IPS-NIHi7 (cell line): ENCODE data around the gene POMT2.
"Not testable (repeated sequence)": the region's sequence is repeated elsewhere in the genome, so short reads cannot be mapped to it uniquely, and the experiment has no call there.

ENCODE experiments used
- DNase-seq: peaks from one replicate; pipeline ENCODE4 v3.0.0; 2012; ENCODE audit warnings: mixed read lengths; ENCODE audit errors: extremely low spot score

POMT2 gene

GRCh38 chr14:77296906-77297305 lies 23.8 kb downstream of the POMT2 start:
- DNase-seq, result no peak

GRCh38 chr14:77296155-77296554 lies 24.5 kb downstream of the POMT2 start:
- no peak for DNase-seq

- peak; percentile 39 for DNase-seq
These were observed 30.0 kb downstream of the POMT2 start for GRCh38 chr14:77290705-77291104.

GRCh38 chr14:77286576-77286975 lies 34.1 kb downstream of the POMT2 start:
- DNase-seq, result no peak

- DNase-seq, result no peak
These were observed 36.2 kb downstream of the POMT2 start for GRCh38 chr14:77284466-77284865.

- DNase-seq, result no peak
These were observed 36.6 kb downstream of the POMT2 start for GRCh38 chr14:77284066-77284465.

- no peak for DNase-seq
These were observed 38.8 kb downstream of the POMT2 start for GRCh38 chr14:77281852-77282410.

- DNase-seq, result not testable (repeated sequence)
These were observed 39.8 kb downstream of the POMT2 start for GRCh38 chr14:77280921-77281320.

- no peak for DNase-seq
These were observed 41.0 kb downstream of the POMT2 start for GRCh38 chr14:77279719-77280118.

GRCh38 chr14:77278461-77279230 lies 42.0 kb downstream of the POMT2 start:
- peak; percentile 51 for DNase-seq

GRCh38 chr14:77276959-77277358 lies 43.7 kb downstream of the POMT2 start:
- DNase-seq, result no peak

GRCh38 chr14:77276295-77276935 lies 44.3 kb downstream of the POMT2 start:
- no peak for DNase-seq

- peak; percentile 61 for DNase-seq
These were observed 45.1 kb downstream of the POMT2 start for GRCh38 chr14:77275601-77276017.

- DNase-seq, result no peak
These were observed 45.6 kb downstream of the POMT2 start for GRCh38 chr14:77275041-77275580.

- DNase-seq, result no peak
These were observed 46.9 kb downstream of the POMT2 start for GRCh38 chr14:77273796-77274195.

- DNase-seq, result no peak
These were observed 48.4 kb downstream of the POMT2 start for GRCh38 chr14:77272261-77272660.

GRCh38 chr14:77271113-77271710 lies 49.5 kb downstream of the POMT2 start, which contains the start of gene NGB:
Gene NGB, minus strand, starts transcription at chr14:77271206. Its CDS starts 269 bp downstream, at chr14:77270937.
- peak; percentile 45 for DNase-seq

- peak; percentile 48 for DNase-seq
These were observed 50.1 kb downstream of the POMT2 start for GRCh38 chr14:77270361-77271112.

GRCh38 chr14:77268989-77269600 lies 51.6 kb downstream of the POMT2 start:
- DNase-seq, result no peak

- no peak for DNase-seq
These were observed 52.6 kb downstream of the POMT2 start for GRCh38 chr14:77267937-77268699.
